CD4-positive, CD25-positive, alpha-beta regulatory T cell (primary cell): ENCODE measurements around the gene ECSIT. TPM values are rescaled to one million over a fixed set of nuclear protein-coding genes. Genes with fewer than 3 reads are reported as not detected.

ENCODE experiments used
- ATAC-seq, 2 donors: fragments of 150-1000 bp; cut with Tn5 transposase; one replicate each; pipeline ENCODE4 v1.10.0; 2021; ENCODE audit warnings: low read depth in 2 of 2, moderate number of reproducible peaks in 2 of 2, moderate library complexity in 1 of 2
- DNase-seq, 3 donors: peaks; one replicate each; pipeline versions ENCODE4 v3.0.0 to v3.0.0-alpha.2; 2012 to 2022; ENCODE audit warnings: mixed read lengths in 1 of 3
- H3K27ac ChIP-seq: one replicate; pipeline ENCODE4 v1.7.0; 2013; ENCODE audit warnings: mild to moderate bottlenecking, low read length; ENCODE audit not compliant: insufficient read depth, poor library complexity, severe bottlenecking
- H3K27me3 ChIP-seq: one replicate; pipeline ENCODE4 v1.7.0; 2013; ENCODE audit warnings: low read length; ENCODE audit not compliant: control insufficient read depth, insufficient read depth
- H3K36me3 ChIP-seq: one replicate; pipeline ENCODE4 v1.7.0; 2013; ENCODE audit warnings: mild to moderate bottlenecking, low read length, moderate library complexity; ENCODE audit not compliant: control insufficient read depth, insufficient read depth
- H3K4me1 ChIP-seq: 2 replicates; pipeline ENCODE4 v1.7.0; 2013; ENCODE audit warnings: mild to moderate bottlenecking, low read length; ENCODE audit not compliant: insufficient read depth, control insufficient read depth, poor library complexity, severe bottlenecking
- H3K4me3 ChIP-seq: one replicate; pipeline ENCODE4 v1.7.0; 2013; ENCODE audit warnings: low read depth, mild to moderate bottlenecking, low read length, moderate library complexity
- H3K9me3 ChIP-seq, 2 experiments: 1 replicate in 1 of 2; 2 replicates in 1 of 2; pipeline ENCODE4 v1.7.0; 2013; ENCODE audit warnings: low read length in 2 of 2, mild to moderate bottlenecking in 1 of 2, moderate library complexity in 1 of 2; ENCODE audit not compliant: control insufficient read depth in 2 of 2
- H3K27ac Mint-ChIP-seq, 3 donors: one replicate each; pipeline ENCODE4 v1.8.0; 2020 to 2022; ENCODE audit warnings: mild to moderate bottlenecking in 3 of 3, mixed read lengths in 3 of 3, moderate library complexity in 2 of 3
- H3K27me3 Mint-ChIP-seq: one replicate; pipeline ENCODE4 v1.8.0; 2022; ENCODE audit warnings: mild to moderate bottlenecking, mixed read lengths
- H3K36me3 Mint-ChIP-seq: one replicate; pipeline ENCODE4 v1.8.0; 2020; ENCODE audit warnings: mixed read lengths
- H3K4me1 Mint-ChIP-seq, 4 donors: one replicate each; pipeline ENCODE4 v1.8.0; 2020 to 2022; ENCODE audit warnings: mixed read lengths in 4 of 4, mild to moderate bottlenecking in 1 of 4
- H3K4me3 Mint-ChIP-seq, 4 donors: one replicate each; pipeline ENCODE4 v1.8.0; 2020 to 2022; ENCODE audit warnings: mild to moderate bottlenecking in 4 of 4, mixed read lengths in 4 of 4, moderate library complexity in 3 of 4
- H3K9me3 Mint-ChIP-seq, 7 donors: one replicate each; pipeline ENCODE4 v1.8.0; 2020 to 2022; ENCODE audit warnings: mixed read lengths in 7 of 7, mild to moderate bottlenecking in 3 of 7, moderate library complexity in 2 of 7
- polyA plus RNA-seq, 4 donors: library from polyadenylated mRNA; unstranded; fragments of 300-500 nt; fragmentation: Illumina TruSeq; gene quantifications; one replicate each; pipeline ENCODE4 v1.2.3, GENCODE V29; 2021
- total RNA-seq: library from RNA; stranded (reverse); gene quantifications from one replicate; pipeline ENCODE4 v1.2.3, GENCODE V29; 2022

ECSIT gene
- total and polyA plus RNA-seq, 5 donors from 2014 or later = 27.3 to 39.3 (median 36.9) TPM

DNA sequence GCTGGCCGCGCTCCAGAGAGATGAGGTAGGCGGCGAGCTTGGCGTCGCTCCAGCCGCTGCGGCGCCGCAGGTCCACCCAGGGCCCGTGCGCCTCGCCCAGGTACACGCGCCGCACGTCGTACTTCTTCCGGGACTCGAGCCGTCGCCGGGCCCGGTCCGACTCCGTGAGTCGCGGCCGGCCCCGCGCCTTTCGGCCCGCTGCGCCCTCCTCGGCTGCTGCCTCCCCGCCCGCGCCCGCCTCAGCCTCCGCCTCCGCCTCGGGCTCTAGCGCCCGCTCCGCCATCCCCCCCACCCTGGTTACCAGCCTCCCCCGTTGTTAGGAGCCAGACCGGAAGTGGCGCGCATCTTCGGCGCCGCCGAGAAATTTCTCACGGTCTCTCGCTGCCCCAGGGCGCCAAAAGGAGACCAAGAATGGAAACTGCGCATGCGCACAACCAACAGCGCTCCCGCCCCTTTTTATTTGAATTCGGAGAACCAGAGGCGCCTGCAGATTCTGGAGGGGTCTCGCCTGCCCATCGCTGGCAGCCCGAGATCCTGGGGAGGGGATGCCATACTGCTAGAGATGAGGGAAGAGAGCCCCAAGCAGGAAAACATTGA, 23.3 kb downstream of the ECSIT start, which contains the start of gene ZNF653:
ZNF653 (minus strand) TSS at position 336 of the 597 bp plus-strand sequence; CDS start at position 283, 53 bp downstream.
- H3K4me3 Mint-ChIP-seq = peak within 1 kb of the TSS; percentile 89 to 98 (median 93)
- peaks cover 3 to 26% (median 17%) of the 10 kb centered on the region in 4 donors for H3K4me1 Mint-ChIP-seq
- Histone ChIP-seq H3K4me1 (peaks cover 16% of the 10 kb centered on the region), H3K36me3 (no peaks in the 10 kb centered on the region), H3K27me3 (no peaks in the 10 kb centered on the region), H3K9me3 (no peaks in the 10 kb centered on the region), H3K4me3 (peak within 1 kb of the TSS; percentile 66), H3K27ac (peak within 1 kb of the TSS; percentile 98)
- no peaks in the 10 kb centered on the region for H3K9me3 Mint-ChIP-seq
- peak within 1 kb of the TSS; percentile 89 to 97 (median 95) for H3K27ac Mint-ChIP-seq
- H3K27me3 Mint-ChIP-seq = peaks cover 5% of the 10 kb centered on the region
- ATAC-seq = peak; percentile 56 to 57
- peak; percentile 90 to 96 (median 95) for DNase-seq
- H3K36me3 Mint-ChIP-seq = peaks cover 8% of the 10 kb centered on the region

DNA sequence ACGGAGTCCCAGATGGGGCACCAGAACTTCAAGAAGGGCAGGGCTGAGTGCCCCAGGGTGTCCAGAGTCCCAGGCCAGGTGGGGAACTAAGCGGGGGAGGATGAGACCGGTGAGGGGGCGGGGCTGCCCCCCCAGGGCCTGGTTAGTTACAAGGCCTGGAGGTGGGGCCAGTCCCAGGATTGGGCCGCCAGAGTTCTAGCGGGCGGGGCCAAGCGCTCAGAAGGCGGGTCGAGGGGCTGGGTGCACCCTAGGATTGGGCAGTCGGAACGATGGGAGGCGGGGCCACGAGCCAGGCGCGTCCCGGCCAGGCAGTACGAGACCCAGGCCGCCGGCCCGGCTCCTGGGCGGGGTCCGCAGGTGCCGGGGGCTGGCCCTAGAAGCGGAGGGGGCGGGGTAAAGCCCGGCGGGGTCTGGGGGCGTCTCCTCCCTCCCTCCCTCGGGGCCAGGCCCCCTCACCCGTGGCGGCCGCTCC, 23.9 kb downstream of the ECSIT start:
- ATAC-seq = peak; percentile 93 to 94
- H3K36me3 ChIP-seq = no peaks in the 10 kb centered on the region
- H3K9me3 Mint-ChIP-seq = no peaks in the 10 kb centered on the region
- H3K4me3 ChIP-seq = peak overlapping the region; percentile 51
- H3K27ac Mint-ChIP-seq = peak overlapping the region; percentile 86 to 92 (median 88)
- no peaks in the 10 kb centered on the region for H3K27me3 ChIP-seq
- H3K9me3 ChIP-seq = no peaks in the 10 kb centered on the region
- H3K4me1 ChIP-seq = peaks cover 16% of the 10 kb centered on the region
- DNase-seq = peak; percentile 94 to 97 (median 94)
- H3K4me3 Mint-ChIP-seq = peak overlapping the region; percentile 87 to 95 (median 90)
- H3K36me3 Mint-ChIP-seq = peaks cover 10% of the 10 kb centered on the region
- H3K4me1 Mint-ChIP-seq = peaks cover 3 to 26% (median 17%) of the 10 kb centered on the region in 4 donors
- H3K27me3 Mint-ChIP-seq = peaks cover 5% of the 10 kb centered on the region
- peak overlapping the region; percentile 98 for H3K27ac ChIP-seq

DNA sequence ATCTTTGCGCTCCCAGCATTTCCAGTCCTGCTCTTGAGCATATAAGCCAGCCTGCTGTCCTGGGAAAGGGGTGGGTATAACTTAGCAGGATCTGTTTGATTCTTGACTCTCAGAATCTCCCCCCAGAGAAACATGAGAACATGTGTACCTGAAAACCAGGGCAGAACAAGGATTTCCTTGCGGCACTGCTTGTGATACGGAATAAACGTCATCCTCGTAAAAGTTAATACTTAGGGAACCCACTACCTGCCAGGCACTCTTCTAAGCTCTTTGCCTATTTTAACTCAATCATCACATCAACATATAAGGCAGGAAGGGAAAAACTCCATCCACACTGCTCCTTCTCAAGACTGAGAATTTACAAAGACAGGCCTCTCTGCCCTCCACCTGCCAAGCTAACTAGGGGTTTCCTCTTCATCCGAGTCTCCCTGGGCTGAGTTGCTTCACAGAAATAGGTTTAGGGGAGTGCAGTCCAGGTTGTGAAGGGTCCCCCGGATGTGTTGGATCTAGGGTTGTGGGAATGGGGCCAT, 24.4 kb downstream of the ECSIT start:
- Histone ChIP-seq H3K36me3 (no peaks in the 10 kb centered on the region), H3K27ac (peak overlapping the region; percentile 98), H3K4me3 (peak overlapping the region; percentile 51), H3K4me1 (peaks cover 16% of the 10 kb centered on the region), H3K9me3 (no peaks in the 10 kb centered on the region), H3K27me3 (no peaks in the 10 kb centered on the region)
- Mint-ChIP-seq H3K27ac (peak overlapping the region; percentile 86 to 92 (median 88)), H3K27me3 (peaks cover 5% of the 10 kb centered on the region), H3K4me3 (peak overlapping the region; percentile 87 to 95 (median 90)), H3K9me3 (no peaks in the 10 kb centered on the region), H3K36me3 (peaks cover 15% of the 10 kb centered on the region), H3K4me1 (peaks cover 3 to 26% (median 17%) of the 10 kb centered on the region in 4 donors)
- no peak for ATAC-seq
- no peak for DNase-seq

DNA sequence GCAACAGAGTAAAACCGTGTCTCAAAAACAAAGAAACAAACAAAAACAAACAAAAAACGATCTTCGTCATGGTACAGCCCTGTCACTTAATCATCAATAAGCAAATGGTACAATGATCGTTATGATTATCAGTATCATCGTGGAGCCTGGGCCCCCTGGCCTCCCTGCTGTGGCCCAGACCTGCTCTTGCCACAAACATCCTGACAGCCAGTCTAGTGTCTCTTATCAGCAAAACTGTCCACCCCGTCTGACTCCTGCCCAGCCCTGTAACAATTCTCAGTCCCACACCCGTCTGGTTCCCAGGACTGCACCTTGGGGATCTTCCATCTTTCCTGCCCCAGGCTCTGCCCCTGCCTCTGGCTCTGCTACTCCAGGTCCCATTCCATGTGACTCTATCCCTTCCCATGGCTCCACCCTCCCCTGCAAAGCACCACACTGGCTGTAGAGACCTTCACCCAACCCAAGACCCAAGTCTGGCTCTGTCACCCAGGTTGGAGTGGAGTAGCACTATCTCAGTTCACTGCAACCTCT, 29.0 kb downstream of the ECSIT start:
- DNase-seq (no peak), ATAC-seq (no peak)
- Mint-ChIP-seq H3K36me3 (peaks cover 27% of the 10 kb centered on the region), H3K9me3 (no peaks in the 10 kb centered on the region), H3K27ac (peak overlapping the region in 1 of 3 donors; percentile 77), H3K27me3 (no peaks in the 10 kb centered on the region), H3K4me3 (no peak overlapping the region), H3K4me1 (peaks cover 3 to 19% (median 13%) of the 10 kb centered on the region in 4 donors)
- Histone ChIP-seq H3K4me1 (peaks cover 7% of the 10 kb centered on the region), H3K27ac (no peak overlapping the region), H3K27me3 (no peaks in the 10 kb centered on the region), H3K4me3 (no peak overlapping the region), H3K9me3 (no peaks in the 10 kb centered on the region), H3K36me3 (peaks cover 5% of the 10 kb centered on the region)

DNA sequence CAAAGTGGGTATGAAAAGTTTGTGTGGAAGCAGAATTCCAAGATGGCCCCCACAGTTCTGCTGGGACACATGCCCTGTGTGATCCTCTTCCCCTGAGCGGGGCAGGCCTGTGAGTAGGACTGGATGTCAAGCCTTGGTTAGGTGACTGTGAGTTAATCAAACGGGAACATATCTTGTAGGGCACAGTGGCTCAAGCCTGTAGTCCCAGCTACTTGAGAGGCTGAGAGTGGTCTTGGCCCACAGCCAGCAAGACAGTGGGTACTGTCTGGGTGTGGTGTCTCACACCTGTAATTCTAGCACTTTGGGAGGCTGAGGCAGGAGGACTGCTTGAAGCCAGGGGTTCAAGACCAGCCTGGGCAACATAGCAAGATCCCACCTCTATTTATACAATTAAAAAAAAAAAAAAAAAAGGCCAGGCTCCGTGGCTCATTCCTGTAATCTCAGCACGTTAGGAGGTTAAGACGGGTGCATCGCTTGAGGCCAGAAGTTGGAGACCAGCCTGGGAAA, 29.7 kb downstream of the ECSIT start:
- Mint-ChIP-seq H3K27me3 (no peaks in the 10 kb centered on the region), H3K36me3 (peaks cover 29% of the 10 kb centered on the region), H3K4me1 (peaks cover 0 to 12% (median 7%) of the 10 kb centered on the region in 4 donors), H3K27ac (no peak overlapping the region), H3K4me3 (no peak overlapping the region), H3K9me3 (no peaks in the 10 kb centered on the region)
- Histone ChIP-seq H3K27me3 (no peaks in the 10 kb centered on the region), H3K27ac (no peak overlapping the region), H3K36me3 (peaks cover 5% of the 10 kb centered on the region), H3K4me3 (no peak overlapping the region), H3K9me3 (no peaks in the 10 kb centered on the region), H3K4me1 (peaks cover under 1% of the 10 kb centered on the region)
- DNase-seq (no peak), ATAC-seq (no peak)

DNA sequence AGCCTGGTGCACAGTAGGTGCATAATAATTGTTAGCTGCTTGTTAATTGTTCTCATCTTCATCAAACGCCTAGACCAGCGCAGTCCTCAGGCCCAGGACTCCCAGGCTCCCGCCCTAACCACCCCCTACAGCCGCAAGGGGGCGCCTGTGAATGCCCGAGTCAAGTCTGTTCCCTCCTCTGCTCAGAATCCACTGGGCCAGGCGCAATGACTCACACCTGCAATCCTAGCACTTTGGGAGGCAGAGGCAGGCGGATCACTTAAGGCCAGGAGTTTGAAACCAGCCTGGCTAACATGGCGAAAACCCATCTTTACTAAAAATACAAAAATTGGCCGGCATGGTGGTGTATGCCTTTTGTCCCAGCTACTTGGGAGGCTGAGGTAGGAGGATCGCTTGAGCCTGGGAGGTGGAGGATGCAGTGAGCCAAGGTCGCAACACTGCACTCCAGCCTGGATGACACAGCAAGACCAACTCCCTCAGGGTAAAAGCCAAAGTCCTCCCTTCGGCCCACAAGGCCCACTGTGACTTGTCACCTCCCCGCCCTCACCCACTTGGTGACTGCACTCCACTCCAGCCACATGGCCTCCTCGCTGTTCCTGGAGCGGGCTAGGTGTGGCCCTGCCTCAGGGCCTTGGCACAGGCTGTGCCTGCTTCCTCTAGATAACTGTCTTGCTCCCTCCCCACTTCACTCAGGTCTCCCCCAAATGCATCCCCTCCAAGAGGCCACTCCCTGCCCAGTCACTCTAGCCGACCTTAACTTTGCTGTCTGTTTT, 32.4 kb downstream of the ECSIT start:
- DNase-seq = peak; percentile 41 to 60 (median 52)
- H3K36me3 ChIP-seq = peaks cover 9% of the 10 kb centered on the region
- Mint-ChIP-seq H3K27ac (peak overlapping the region in 1 of 3 donors; percentile 29), H3K27me3 (no peaks in the 10 kb centered on the region), H3K9me3 (no peaks in the 10 kb centered on the region), H3K36me3 (peaks cover 25% of the 10 kb centered on the region), H3K4me3 (no peak overlapping the region), H3K4me1 (peaks cover 0 to 3% (median under 1%) of the 10 kb centered on the region in 4 donors)
- no peaks in the 10 kb centered on the region for H3K27me3 ChIP-seq
- no peak overlapping the region for H3K4me3 ChIP-seq
- H3K27ac ChIP-seq = no peak overlapping the region
- ATAC-seq = peak in 1 of 2 donors; percentile 34
- H3K9me3 ChIP-seq = no peaks in the 10 kb centered on the region
- H3K4me1 ChIP-seq = no peaks in the 10 kb centered on the region

DNA sequence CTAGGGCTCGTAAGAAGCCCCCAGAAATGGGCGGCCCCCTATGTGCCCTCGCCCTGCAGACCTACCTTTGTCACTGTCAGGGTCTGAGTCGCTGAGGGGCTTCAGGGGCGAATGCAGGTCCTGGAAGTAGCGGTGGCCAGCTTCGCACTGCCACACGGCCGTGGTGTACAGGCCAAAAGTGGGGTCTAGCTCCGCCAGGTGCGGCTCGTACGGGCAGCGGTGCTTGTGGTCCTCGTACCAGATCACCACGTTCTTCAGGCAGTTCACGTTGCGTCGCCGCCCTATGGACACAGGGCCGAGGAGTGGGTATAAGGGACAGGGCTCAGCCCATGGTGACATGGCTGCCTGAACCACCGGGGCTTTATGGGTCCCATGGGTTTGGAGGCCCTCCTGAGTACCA, 33.0 kb downstream of the ECSIT start:
- Mint-ChIP-seq H3K4me1 (no peaks in the 10 kb centered on the region), H3K27me3 (no peaks in the 10 kb centered on the region), H3K4me3 (no peak overlapping the region), H3K27ac (peak overlapping the region in 1 of 3 donors; percentile 20), H3K36me3 (peaks cover 26% of the 10 kb centered on the region), H3K9me3 (no peaks in the 10 kb centered on the region)
- ATAC-seq (no peak), DNase-seq (no peak)
- Histone ChIP-seq H3K27ac (no peak overlapping the region), H3K4me1 (no peaks in the 10 kb centered on the region), H3K4me3 (no peak overlapping the region), H3K36me3 (peaks cover 12% of the 10 kb centered on the region), H3K27me3 (no peaks in the 10 kb centered on the region), H3K9me3 (no peaks in the 10 kb centered on the region)
